ENCODE data around the gene ZFYVE21. TPM values are rescaled to one million over a fixed set of nuclear protein-coding genes. Genes with fewer than 3 reads are reported as not detected.
"Not testable (repeated sequence)": the region's sequence is repeated elsewhere in the genome, so short reads cannot be mapped to it uniquely, and the experiment has no call there.

The ZFYVE21 gene
- total RNA-seq, 1 experiment from 2014 or later = 59.7 TPM

GRCh38 chr14:103775506-103775905, 59.9 kb downstream of the ZFYVE21 start (continued):
- TF ChIP-seq ATF2 (CRISPR knock-in tag; IDR thresholded peaks at IDR 0.05; ENCODE audit: borderline replicate concordance, low read depth) = no peak
- TF ChIP-seq CBFB (CRISPR knock-in tag; IDR thresholded peaks at IDR 0.05; ENCODE audit: low read depth) = no peak
- TF ChIP-seq AR (CRISPR knock-in tag; IDR thresholded peaks at IDR 0.05) = no peak
- TF ChIP-seq MXD4 (CRISPR knock-in tag; IDR thresholded peaks at IDR 0.05; ENCODE audit: borderline replicate concordance) = no peak

- CTCF ChIA-PET = interaction anchor here (1.5 to 1.9 kb wide), 2 partner anchors 32 to 125 kb away, joined by 3 to 6 read pairs; no protein-coding TSS in a partner anchor
- H3K4me1 Mint-ChIP-seq; POLR2A ChIA-PET; H3K4me3 Mint-ChIP-seq; H3K36me3 Mint-ChIP-seq; DNase-seq (ENCODE audit: low spot score); H3K27ac Mint-ChIP-seq; H3K9me3 Mint-ChIP-seq; ATAC-seq; H3K27me3 Mint-ChIP-seq (ENCODE audit: low read depth): not testable (repeated sequence)
Observed at GRCh38 chr14:103776319-103776718, 60.7 kb downstream of the ZFYVE21 start.

- CTCF ChIA-PET = interaction anchor here (0.9 kb wide), 1 partner anchor 139 kb away, joined by 3 read pairs; a partner anchor contains a TSS
- no peaks in the 10 kb centered on the region for H3K27me3 Mint-ChIP-seq (ENCODE audit: low read depth)
- no peak overlapping the region for H3K27ac Mint-ChIP-seq
- POLR2A ChIA-PET = no interaction called here
- DNase-seq (ENCODE audit: low spot score) = no peak
- H3K4me3 Mint-ChIP-seq = no peak overlapping the region
- H3K4me1 Mint-ChIP-seq = no peaks in the 10 kb centered on the region
- no peaks in the 10 kb centered on the region for H3K9me3 Mint-ChIP-seq
- no peak for ATAC-seq
- no peaks in the 10 kb centered on the region; the same call in 1 of the 2 replicates for H3K36me3 Mint-ChIP-seq
- TF ChIP-seq E2F4 (CRISPR knock-in tag; IDR thresholded peaks at IDR 0.05; ENCODE audit: borderline replicate concordance, low read depth) (no peak), NFATC4 (CRISPR knock-in tag; IDR thresholded peaks at IDR 0.05) (no peak), AR (CRISPR knock-in tag; IDR thresholded peaks at IDR 0.05) (no peak), PRRX2 (CRISPR knock-in tag; IDR thresholded peaks at IDR 0.05) (no peak), ARID4B (CRISPR knock-in tag; IDR thresholded peaks at IDR 0.05; ENCODE audit: borderline replicate concordance) (no peak), FOXP1 (CRISPR knock-in tag; IDR thresholded peaks at IDR 0.05; ENCODE audit: borderline replicate concordance) (no peak), ZNF671 (CRISPR knock-in tag; IDR thresholded peaks at IDR 0.05) (no peak), ATF2 (CRISPR knock-in tag; IDR thresholded peaks at IDR 0.05; ENCODE audit: borderline replicate concordance, low read depth) (no peak), USF2 (CRISPR knock-in tag; IDR thresholded peaks at IDR 0.05) (no peak), CREM (CRISPR knock-in tag; IDR thresholded peaks at IDR 0.05) (no peak), NFYB (CRISPR knock-in tag; conservative IDR thresholded peaks at IDR 0.05; ENCODE audit: low read depth) (no peak), KAT7 (CRISPR knock-in tag; IDR thresholded peaks at IDR 0.05; ENCODE audit: borderline replicate concordance) (no peak), SP1 (CRISPR knock-in tag; conservative IDR thresholded peaks at IDR 0.05) (no peak), SMAD4 (CRISPR knock-in tag; IDR thresholded peaks at IDR 0.05) (no peak), SMAD3 (CRISPR knock-in tag; IDR thresholded peaks at IDR 0.05; ENCODE audit: borderline replicate concordance) (no peak)
Observed at GRCh38 chr14:103782376-103782775, 66.8 kb downstream of the ZFYVE21 start.
